HL-60/S4 treated with retinoic acid at 250 ng/mL for 4 days and 3 days (cell line): ENCODE results near the gene PXDN.
"Not testable (repeated sequence)": the region's sequence is repeated elsewhere in the genome, so short reads cannot be mapped to it uniquely, and the experiment has no call there.

Source experiments
- in situ Hi-C: fragments of 300-500 bp; cut with MboI; formaldehyde crosslinking; loops from 2 replicates; pipeline ENCODE4 v1.7.0; 2022; ENCODE audit warnings: low sequenced_read_pairs

Gene PXDN

GRCh38 chr2:1685078-1685956, 59.0 kb downstream of the PXDN start:
- in situ Hi-C loops: no loop called here

- in situ Hi-C loops: no loop called here
These were observed 61.0 kb downstream of the PXDN start for GRCh38 chr2:1683297-1683696.

GRCh38 chr2:1682181-1682440, 62.2 kb downstream of the PXDN start:
- in situ Hi-C loops: no loop called here

- in situ Hi-C loops: no loop called here
These were observed 62.8 kb downstream of the PXDN start for GRCh38 chr2:1681323-1682180.

- in situ Hi-C loops: no loop called here
These were observed 63.3 kb downstream of the PXDN start for GRCh38 chr2:1681017-1681318.

GRCh38 chr2:1680222-1681016, 63.9 kb downstream of the PXDN start:
- in situ Hi-C loops: no loop called here

- in situ Hi-C loops: not testable (repeated sequence)
These were observed 64.8 kb downstream of the PXDN start for GRCh38 chr2:1679488-1680039.

- in situ Hi-C loops: not testable (repeated sequence)
These were observed 65.2 kb downstream of the PXDN start for GRCh38 chr2:1679065-1679464.

GRCh38 chr2:1678609-1679008, 65.7 kb downstream of the PXDN start:
- in situ Hi-C loops: no loop called here

- in situ Hi-C loops: no loop called here
These were observed 66.5 kb downstream of the PXDN start for GRCh38 chr2:1677821-1678165.

- in situ Hi-C loops: no loop called here
These were observed 67.1 kb downstream of the PXDN start for GRCh38 chr2:1676913-1677820.

GRCh38 chr2:1676091-1676912, 68.0 kb downstream of the PXDN start:
- in situ Hi-C loops: no loop called here

GRCh38 chr2:1675633-1676032, 68.7 kb downstream of the PXDN start:
- in situ Hi-C loops: no loop called here

- in situ Hi-C loops: no loop called here
These were observed 69.4 kb downstream of the PXDN start for GRCh38 chr2:1674766-1675397.

GRCh38 chr2:1674276-1674675, 70.0 kb downstream of the PXDN start:
- in situ Hi-C loops: no loop called here

- in situ Hi-C loops: no loop called here
These were observed 71.0 kb downstream of the PXDN start for GRCh38 chr2:1673160-1673944.

- in situ Hi-C loops: no loop called here
These were observed 71.6 kb downstream of the PXDN start for GRCh38 chr2:1672738-1673137.

- in situ Hi-C loops: no loop called here
These were observed 72.4 kb downstream of the PXDN start for GRCh38 chr2:1671916-1672315.
